ENCODE measurements around the gene APPBP2.

- TF ChIP-seq CTCF (conservative IDR thresholded peaks at IDR 0.05; ENCODE audit: low read depth, low read length) (no peak), EZH2 (IDR thresholded peaks at IDR 0.05; ENCODE audit: borderline replicate concordance, low read depth, low read length, poor library complexity, severe bottlenecking) (no peak)
Observed at GRCh38 chr17:60491771-60492170, 34.3 kb downstream of the APPBP2 start.
